Measurements from ENCODE around the gene POU2AF1. TPM values are rescaled to one million over a fixed set of nuclear protein-coding genes. Genes with fewer than 3 reads are reported as not detected.

The POU2AF1 gene
- total and polyA plus RNA-seq, 2 of the 13 experiments (the other 11 are each of a cell fraction or from before 2014, with no cell fraction given), result 1.9 to 3.6 TPM

DNA sequence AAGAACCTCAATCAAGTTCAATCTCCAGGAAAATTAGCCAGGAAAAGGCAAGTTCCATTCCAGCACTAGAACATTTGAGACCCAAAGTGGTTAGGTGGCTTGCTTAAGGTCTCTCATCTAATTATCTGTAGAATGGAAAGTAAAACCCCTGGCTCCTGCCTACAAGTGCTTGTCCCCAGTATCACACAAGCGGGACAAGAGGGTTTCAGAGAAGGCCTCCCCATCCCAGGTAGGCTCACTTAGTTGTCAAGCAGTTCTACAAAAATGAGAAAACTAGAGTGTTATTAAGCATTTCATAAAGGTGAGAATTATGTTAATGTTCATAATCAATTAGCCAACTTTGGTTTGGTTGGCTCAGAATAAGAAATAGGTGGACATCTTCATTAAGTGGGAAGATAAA lies 5.5 kb downstream of the POU2AF1 start:
- in situ Hi-C loops (cut with HindIII; ENCODE audit: extremely low pct_ligation_motif_present, low pct_unique_long_range_greater_than_20kb), result no loop called here

More for the DNA sequence above, 5.5 kb downstream of the POU2AF1 start:
- Histone ChIP-seq H3K4me1 (ENCODE audit: insufficient read depth, low read length) (peaks cover 43% of the 10 kb centered on the region), H3K4me2 (ENCODE audit: low read depth, low read length) (no peak overlapping the region), H3K9me3 (ENCODE audit: low read length) (no peaks in the 10 kb centered on the region), H2AFZ (ENCODE audit: low read length) (no peak overlapping the region), H3K27ac (ENCODE audit: extremely low read length, insufficient read depth, low read length) (no peak overlapping the region), H3K36me3 (replicated peaks in 1 of 2; ENCODE audit: control insufficient read depth in 1 of 2, insufficient read depth in 2 of 2, low read length in 2 of 2) (no peaks in the 10 kb centered on the region), H3K4me3 (replicated peaks in 1 of 3; ENCODE audit: insufficient read depth in 1 of 3, low read depth in 2 of 3, low read length in 3 of 3) (no peak overlapping the region), H3K9ac (ENCODE audit: insufficient read depth, low read depth, low read length) (no peak overlapping the region), H3K27me3 (ENCODE audit: control insufficient read depth in 1 of 2, insufficient read depth in 2 of 2, low read length in 2 of 2) (no peaks in the 10 kb centered on the region), H3K79me2 (ENCODE audit: insufficient read depth, low read length) (no peaks in the 10 kb centered on the region), H4K20me1 (ENCODE audit: insufficient read depth, low read length) (no peaks in the 10 kb centered on the region)
- ChIA-PET POLR2A (no interaction called here), CTCF (ENCODE audit: low intra/inter-chr PET ratio, low total read pairs) (no interaction called here)
- BruUV-seq (replicated peaks), result no TSS peak
- 100% methylated on average over 1 of the region's 1 CpG for WGBS (ENCODE audit: low lambda C conversion rate)
- ATAC-seq, result no peak
- no peak for DNase-seq (ENCODE audit: low spot score)
- intact Hi-C loops (cut with micrococcal nuclease; ENCODE audit: unreplicated experiment), result no loop called here
- TF ChIP-seq MEIS1 (CRISPR knock-in tag; IDR thresholded peaks at IDR 0.05; ENCODE audit: borderline replicate concordance) (no peak), ZNF232 (CRISPR knock-in tag; IDR thresholded peaks at IDR 0.05; ENCODE audit: borderline replicate concordance) (no peak), ZNF335 (CRISPR knock-in tag; IDR thresholded peaks at IDR 0.05) (no peak), FOXC1 (CRISPR knock-in tag; IDR thresholded peaks at IDR 0.05; ENCODE audit: borderline replicate concordance) (no peak), CBFB (CRISPR knock-in tag; IDR thresholded peaks at IDR 0.05) (no peak), EHMT2 (IDR thresholded peaks at IDR 0.05; ENCODE audit: borderline replicate concordance, low read depth, low read length) (no peak), ETV6 (CRISPR knock-in tag; conservative IDR thresholded peaks at IDR 0.05) (no peak), TAF1 (CRISPR knock-in tag; IDR thresholded peaks at IDR 0.05) (no peak)
- TF ChIP-seq, protein P1, sequence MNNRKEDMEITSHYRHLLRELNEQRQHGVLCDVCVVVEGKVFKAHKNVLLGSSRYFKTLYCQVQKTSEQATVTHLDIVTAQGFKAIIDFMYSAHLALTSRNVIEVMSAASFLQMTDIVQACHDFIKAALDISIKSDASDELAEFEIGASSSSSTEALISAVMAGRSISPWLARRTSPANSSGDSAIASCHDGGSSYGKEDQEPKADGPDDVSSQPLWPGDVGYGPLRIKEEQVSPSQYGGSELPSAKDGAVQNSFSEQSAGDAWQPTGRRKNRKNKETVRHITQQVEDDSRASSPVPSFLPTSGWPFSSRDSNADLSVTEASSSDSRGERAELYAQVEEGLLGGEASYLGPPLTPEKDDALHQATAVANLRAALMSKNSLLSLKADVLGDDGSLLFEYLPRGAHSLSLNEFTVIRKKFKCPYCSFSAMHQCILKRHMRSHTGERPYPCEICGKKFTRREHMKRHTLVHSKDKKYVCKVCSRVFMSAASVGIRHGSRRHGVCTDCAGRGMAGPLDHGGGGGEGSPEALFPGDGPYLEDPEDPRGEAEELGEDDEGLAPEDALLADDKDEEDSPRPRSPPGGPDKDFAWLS (CRISPR knock-in tag; IDR thresholded peaks at IDR 0.05; ENCODE audit: borderline replicate concordance), result no peak
- TF ChIP-seq, protein P2, sequence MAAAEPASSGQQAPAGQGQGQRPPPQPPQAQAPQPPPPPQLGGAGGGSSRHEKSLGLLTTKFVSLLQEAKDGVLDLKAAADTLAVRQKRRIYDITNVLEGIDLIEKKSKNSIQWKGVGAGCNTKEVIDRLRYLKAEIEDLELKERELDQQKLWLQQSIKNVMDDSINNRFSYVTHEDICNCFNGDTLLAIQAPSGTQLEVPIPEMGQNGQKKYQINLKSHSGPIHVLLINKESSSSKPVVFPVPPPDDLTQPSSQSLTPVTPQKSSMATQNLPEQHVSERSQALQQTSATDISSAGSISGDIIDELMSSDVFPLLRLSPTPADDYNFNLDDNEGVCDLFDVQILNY (CRISPR knock-in tag; conservative IDR thresholded peaks at IDR 0.05), result no peak
- TF ChIP-seq, protein P3, sequence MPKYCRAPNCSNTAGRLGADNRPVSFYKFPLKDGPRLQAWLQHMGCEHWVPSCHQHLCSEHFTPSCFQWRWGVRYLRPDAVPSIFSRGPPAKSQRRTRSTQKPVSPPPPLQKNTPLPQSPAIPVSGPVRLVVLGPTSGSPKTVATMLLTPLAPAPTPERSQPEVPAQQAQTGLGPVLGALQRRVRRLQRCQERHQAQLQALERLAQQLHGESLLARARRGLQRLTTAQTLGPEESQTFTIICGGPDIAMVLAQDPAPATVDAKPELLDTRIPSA (CRISPR knock-in tag; IDR thresholded peaks at IDR 0.05; ENCODE audit: borderline replicate concordance), result no peak
- TF ChIP-seq, protein P4, sequence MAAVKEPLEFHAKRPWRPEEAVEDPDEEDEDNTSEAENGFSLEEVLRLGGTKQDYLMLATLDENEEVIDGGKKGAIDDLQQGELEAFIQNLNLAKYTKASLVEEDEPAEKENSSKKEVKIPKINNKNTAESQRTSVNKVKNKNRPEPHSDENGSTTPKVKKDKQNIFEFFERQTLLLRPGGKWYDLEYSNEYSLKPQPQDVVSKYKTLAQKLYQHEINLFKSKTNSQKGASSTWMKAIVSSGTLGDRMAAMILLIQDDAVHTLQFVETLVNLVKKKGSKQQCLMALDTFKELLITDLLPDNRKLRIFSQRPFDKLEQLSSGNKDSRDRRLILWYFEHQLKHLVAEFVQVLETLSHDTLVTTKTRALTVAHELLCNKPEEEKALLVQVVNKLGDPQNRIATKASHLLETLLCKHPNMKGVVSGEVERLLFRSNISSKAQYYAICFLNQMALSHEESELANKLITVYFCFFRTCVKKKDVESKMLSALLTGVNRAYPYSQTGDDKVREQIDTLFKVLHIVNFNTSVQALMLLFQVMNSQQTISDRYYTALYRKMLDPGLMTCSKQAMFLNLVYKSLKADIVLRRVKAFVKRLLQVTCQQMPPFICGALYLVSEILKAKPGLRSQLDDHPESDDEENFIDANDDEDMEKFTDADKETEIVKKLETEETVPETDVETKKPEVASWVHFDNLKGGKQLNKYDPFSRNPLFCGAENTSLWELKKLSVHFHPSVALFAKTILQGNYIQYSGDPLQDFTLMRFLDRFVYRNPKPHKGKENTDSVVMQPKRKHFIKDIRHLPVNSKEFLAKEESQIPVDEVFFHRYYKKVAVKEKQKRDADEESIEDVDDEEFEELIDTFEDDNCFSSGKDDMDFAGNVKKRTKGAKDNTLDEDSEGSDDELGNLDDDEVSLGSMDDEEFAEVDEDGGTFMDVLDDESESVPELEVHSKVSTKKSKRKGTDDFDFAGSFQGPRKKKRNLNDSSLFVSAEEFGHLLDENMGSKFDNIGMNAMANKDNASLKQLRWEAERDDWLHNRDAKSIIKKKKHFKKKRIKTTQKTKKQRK (IDR thresholded peaks at IDR 0.05; ENCODE audit: low read length), result no peak
- FAIRE-seq, result no peak
